Esophagus muscularis mucosa (tissue), 4 donors: ENCODE data around the gene RPL10A.

Source experiments
- CTCF ChIP-seq, 3 experiments: fragments of 200-600 bp in 2 of 3; fragments of 450-650 bp in 1 of 3; sonication (generic) in 2 of 3; IDR thresholded peaks; one replicate each; pipeline ENCODE4 v1.5.1; 2017 to 2019; ENCODE audit warnings: antibody characterized with exemption in 3 of 3, mild to moderate bottlenecking in 2 of 3, moderate library complexity in 1 of 3
- EP300 ChIP-seq: sonication (generic); formaldehyde crosslinking; IDR thresholded peaks from one replicate; pipeline ENCODE4 v1.6.1; 2017; ENCODE audit warnings: antibody characterized with exemption
- POLR2A ChIP-seq: fragments of 450-650 bp; IDR thresholded peaks from one replicate; pipeline ENCODE4 v1.6.1; 2017; ENCODE audit warnings: antibody characterized with exemption, moderate library complexity, mild to moderate bottlenecking, low read depth
- POLR2AphosphoS5 ChIP-seq, 2 donors: sonication (generic); formaldehyde crosslinking; IDR thresholded peaks; one replicate each; pipeline ENCODE4 v1.6.1; 2017; ENCODE audit warnings: antibody characterized with exemption in 2 of 2

- TF ChIP-seq CTCF (IDR thresholded peaks at IDR 0.05): no peak
- TF ChIP-seq POLR2AphosphoS5 (IDR thresholded peaks at IDR 0.05): no peak
- TF ChIP-seq EP300: no peak
- no peak for TF ChIP-seq POLR2A
Measured at GRCh38 chr6:35512740-35513139, 44.5 kb downstream of the RPL10A start, which contains the start of gene TULP1.
